ENCODE results near the gene BICC1.
A peak's percentile ranks its signal among the peaks of the same experiment; 100 is the strongest.

BICC1 gene

GRCh38 chr10:58755677-58756076 lies 243.0 kb downstream of the BICC1 start:
- DNase-seq, result no peak

- DNase-seq, result no peak
These were observed 243.6 kb downstream of the BICC1 start for GRCh38 chr10:58756130-58756719.

- DNase-seq, result no peak
These were observed 244.8 kb downstream of the BICC1 start for GRCh38 chr10:58757352-58758065.

- no peak for DNase-seq
These were observed 245.6 kb downstream of the BICC1 start for GRCh38 chr10:58758321-58758720.

GRCh38 chr10:58764087-58764747 lies 251.5 kb downstream of the BICC1 start:
- DNase-seq, result no peak

- no peak for DNase-seq
These were observed 253.2 kb downstream of the BICC1 start for GRCh38 chr10:58765910-58766309.

GRCh38 chr10:58767652-58768051 lies 255.0 kb downstream of the BICC1 start:
- no peak for DNase-seq

GRCh38 chr10:58771863-58772262 lies 259.2 kb downstream of the BICC1 start:
- no peak for DNase-seq

GRCh38 chr10:58772758-58773157 lies 260.1 kb downstream of the BICC1 start:
- DNase-seq, result no peak

GRCh38 chr10:58773341-58773740 lies 260.7 kb downstream of the BICC1 start:
- no peak for DNase-seq

- no peak for DNase-seq
These were observed 261.3 kb downstream of the BICC1 start for GRCh38 chr10:58773944-58774343.

GRCh38 chr10:58775960-58776567 lies 263.4 kb downstream of the BICC1 start:
- no peak for DNase-seq

- no peak for DNase-seq
These were observed 264.1 kb downstream of the BICC1 start for GRCh38 chr10:58776568-58777318.

GRCh38 chr10:58778966-58779365 lies 266.3 kb downstream of the BICC1 start:
- no peak for DNase-seq

GRCh38 chr10:58779594-58779993 lies 266.9 kb downstream of the BICC1 start:
- DNase-seq, result no peak

- DNase-seq, result no peak
These were observed 267.8 kb downstream of the BICC1 start for GRCh38 chr10:58780476-58780875.

- DNase-seq, result peak in 1 of 2 donors; percentile 34
These were observed 269.3 kb downstream of the BICC1 start for GRCh38 chr10:58781873-58782488.

- no peak for DNase-seq
These were observed 270.5 kb downstream of the BICC1 start for GRCh38 chr10:58782876-58783851.

GRCh38 chr10:58784361-58784760 lies 271.7 kb downstream of the BICC1 start:
- no peak for DNase-seq

- no peak for DNase-seq
These were observed 272.7 kb downstream of the BICC1 start for GRCh38 chr10:58785354-58785753.

- DNase-seq, result no peak
These were observed 278.5 kb downstream of the BICC1 start for GRCh38 chr10:58791137-58791536.
